K562 (cell line): Measurements from ENCODE around the gene CSTPP1. TPM values are rescaled to one million over a fixed set of nuclear protein-coding genes. Genes with fewer than 3 reads are reported as not detected.
A peak's percentile ranks its signal among the peaks of the same experiment; 100 is the strongest.

Experiments
- GABPA ChIP-seq: fragments of 200-800 bp; sonication (Bioruptor generic); conservative IDR thresholded peaks from 2 replicates; pipeline ENCODE4 v1.6.1; 2016; ENCODE audit warnings: low read depth, missing genetic modification characterization, missing compliant biosample characterization
- ZNF224 ChIP-seq: sonication (generic); formaldehyde crosslinking; IDR thresholded peaks from 2 replicates; pipeline ENCODE4 v1.8.0; 2022; ENCODE audit warnings: mild to moderate bottlenecking, missing genetic modification reagents
- polyA plus RNA-seq, 8 experiments: library from polyadenylated mRNA; depleted of rRNA in 4 of 8; stranded (reverse) in 5 of 8; unstranded in 3 of 8; fragments of >200 nt; fragmentation: Nextera tagmentation in 2 of 8; fragmentation: Illumina TruSeq in 1 of 8; extraction: Ambion mirVana in 2 of 8; extraction: Trizol in 1 of 8; gene quantifications; 2 replicates each; pipeline versions ENCODE4 v1.2.1 to v1.2.3, GENCODE V29; 2011 to 2014; ENCODE audit warnings: inconsistent platforms in 1 of 8, missing spikeins in 1 of 8
- total RNA-seq, 7 experiments: library from RNA; depleted of rRNA in 6 of 7; stranded (reverse); fragments of >200 nt in 6 of 7; fragmentation: Illumina TruSeq in 2 of 7; extraction: Trizol in 2 of 7; gene quantifications; 2 replicates each; pipeline versions ENCODE4 v1.2.1 to v1.2.3, GENCODE V29; 2011 to 2021; ENCODE audit warnings: low replicate concordance in 1 of 7
- TF ChIP-seq, protein P1 (sequence below): fragments of 450-650 bp; IDR thresholded peaks from 2 replicates; pipeline ENCODE4 v1.6.1; 2016; ENCODE audit warnings: mild to moderate bottlenecking, moderate library complexity
- TF ChIP-seq, protein P2 (sequence below), 3 experiments: fragments of 200-800 bp in 1 of 3; sonication (Bioruptor generic) in 1 of 3; sonication (generic) in 1 of 3; formaldehyde crosslinking in 1 of 3; IDR thresholded peaks; 2 replicates each; pipeline versions ENCODE4 v1.6.1 to v1.8.0; 2016 to 2022; ENCODE audit warnings: mild to moderate bottlenecking in 2 of 3, missing compliant biosample characterization in 2 of 3, missing genetic modification characterization in 2 of 3, missing genetic modification reagents in 1 of 3
- TF ChIP-seq, protein P3 (sequence below): fragments of 200-800 bp; sonication (Bioruptor generic); IDR thresholded peaks from 2 replicates; pipeline ENCODE4 v1.6.1; 2017; ENCODE audit warnings: missing genetic modification characterization, missing compliant biosample characterization
- TF ChIP-seq, protein P4 (sequence below): fragments of 450-650 bp; IDR thresholded peaks from 2 replicates; pipeline ENCODE4 v1.6.1; 2018; ENCODE audit not compliant: partially characterized antibody

Gene CSTPP1
- total and polyA plus RNA-seq, 9 of the 15 experiments (the other 6 are each of a cell fraction or from before 2014, with no cell fraction given) = 6.5 to 17.8 (median 9.2) TPM

DNA sequence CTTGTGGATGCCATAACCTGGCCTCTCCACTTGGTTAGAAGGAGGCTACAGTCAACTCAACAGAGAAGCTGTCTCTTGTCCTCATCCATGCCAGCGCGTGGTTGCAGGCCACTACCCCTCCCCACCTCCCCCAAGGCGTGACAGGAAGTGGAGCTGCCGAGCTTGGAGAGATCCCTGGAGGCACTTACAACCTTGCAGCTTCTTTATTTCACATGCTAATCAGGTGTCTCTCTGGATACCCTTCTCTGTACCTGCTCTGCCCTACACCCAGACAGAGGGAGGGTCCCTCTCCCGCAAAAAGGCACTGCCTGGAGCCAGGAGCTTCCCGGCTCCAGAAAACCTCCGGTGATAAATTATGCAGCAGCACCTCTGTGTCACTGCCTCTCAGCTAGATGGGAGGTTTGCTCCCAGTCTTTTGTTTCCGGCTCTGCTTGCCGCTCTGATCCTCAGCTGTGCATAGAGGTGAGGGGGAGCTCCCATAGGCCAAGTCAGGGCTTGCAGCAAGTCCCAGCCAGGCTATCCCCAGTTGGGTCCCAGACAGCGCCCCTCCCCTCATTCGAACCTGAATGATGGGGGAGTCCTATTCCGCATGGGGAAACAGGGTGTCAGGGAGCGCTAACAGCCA, 23.9 kb upstream of the CSTPP1 start (continued):
- TF ChIP-seq, protein P1, sequence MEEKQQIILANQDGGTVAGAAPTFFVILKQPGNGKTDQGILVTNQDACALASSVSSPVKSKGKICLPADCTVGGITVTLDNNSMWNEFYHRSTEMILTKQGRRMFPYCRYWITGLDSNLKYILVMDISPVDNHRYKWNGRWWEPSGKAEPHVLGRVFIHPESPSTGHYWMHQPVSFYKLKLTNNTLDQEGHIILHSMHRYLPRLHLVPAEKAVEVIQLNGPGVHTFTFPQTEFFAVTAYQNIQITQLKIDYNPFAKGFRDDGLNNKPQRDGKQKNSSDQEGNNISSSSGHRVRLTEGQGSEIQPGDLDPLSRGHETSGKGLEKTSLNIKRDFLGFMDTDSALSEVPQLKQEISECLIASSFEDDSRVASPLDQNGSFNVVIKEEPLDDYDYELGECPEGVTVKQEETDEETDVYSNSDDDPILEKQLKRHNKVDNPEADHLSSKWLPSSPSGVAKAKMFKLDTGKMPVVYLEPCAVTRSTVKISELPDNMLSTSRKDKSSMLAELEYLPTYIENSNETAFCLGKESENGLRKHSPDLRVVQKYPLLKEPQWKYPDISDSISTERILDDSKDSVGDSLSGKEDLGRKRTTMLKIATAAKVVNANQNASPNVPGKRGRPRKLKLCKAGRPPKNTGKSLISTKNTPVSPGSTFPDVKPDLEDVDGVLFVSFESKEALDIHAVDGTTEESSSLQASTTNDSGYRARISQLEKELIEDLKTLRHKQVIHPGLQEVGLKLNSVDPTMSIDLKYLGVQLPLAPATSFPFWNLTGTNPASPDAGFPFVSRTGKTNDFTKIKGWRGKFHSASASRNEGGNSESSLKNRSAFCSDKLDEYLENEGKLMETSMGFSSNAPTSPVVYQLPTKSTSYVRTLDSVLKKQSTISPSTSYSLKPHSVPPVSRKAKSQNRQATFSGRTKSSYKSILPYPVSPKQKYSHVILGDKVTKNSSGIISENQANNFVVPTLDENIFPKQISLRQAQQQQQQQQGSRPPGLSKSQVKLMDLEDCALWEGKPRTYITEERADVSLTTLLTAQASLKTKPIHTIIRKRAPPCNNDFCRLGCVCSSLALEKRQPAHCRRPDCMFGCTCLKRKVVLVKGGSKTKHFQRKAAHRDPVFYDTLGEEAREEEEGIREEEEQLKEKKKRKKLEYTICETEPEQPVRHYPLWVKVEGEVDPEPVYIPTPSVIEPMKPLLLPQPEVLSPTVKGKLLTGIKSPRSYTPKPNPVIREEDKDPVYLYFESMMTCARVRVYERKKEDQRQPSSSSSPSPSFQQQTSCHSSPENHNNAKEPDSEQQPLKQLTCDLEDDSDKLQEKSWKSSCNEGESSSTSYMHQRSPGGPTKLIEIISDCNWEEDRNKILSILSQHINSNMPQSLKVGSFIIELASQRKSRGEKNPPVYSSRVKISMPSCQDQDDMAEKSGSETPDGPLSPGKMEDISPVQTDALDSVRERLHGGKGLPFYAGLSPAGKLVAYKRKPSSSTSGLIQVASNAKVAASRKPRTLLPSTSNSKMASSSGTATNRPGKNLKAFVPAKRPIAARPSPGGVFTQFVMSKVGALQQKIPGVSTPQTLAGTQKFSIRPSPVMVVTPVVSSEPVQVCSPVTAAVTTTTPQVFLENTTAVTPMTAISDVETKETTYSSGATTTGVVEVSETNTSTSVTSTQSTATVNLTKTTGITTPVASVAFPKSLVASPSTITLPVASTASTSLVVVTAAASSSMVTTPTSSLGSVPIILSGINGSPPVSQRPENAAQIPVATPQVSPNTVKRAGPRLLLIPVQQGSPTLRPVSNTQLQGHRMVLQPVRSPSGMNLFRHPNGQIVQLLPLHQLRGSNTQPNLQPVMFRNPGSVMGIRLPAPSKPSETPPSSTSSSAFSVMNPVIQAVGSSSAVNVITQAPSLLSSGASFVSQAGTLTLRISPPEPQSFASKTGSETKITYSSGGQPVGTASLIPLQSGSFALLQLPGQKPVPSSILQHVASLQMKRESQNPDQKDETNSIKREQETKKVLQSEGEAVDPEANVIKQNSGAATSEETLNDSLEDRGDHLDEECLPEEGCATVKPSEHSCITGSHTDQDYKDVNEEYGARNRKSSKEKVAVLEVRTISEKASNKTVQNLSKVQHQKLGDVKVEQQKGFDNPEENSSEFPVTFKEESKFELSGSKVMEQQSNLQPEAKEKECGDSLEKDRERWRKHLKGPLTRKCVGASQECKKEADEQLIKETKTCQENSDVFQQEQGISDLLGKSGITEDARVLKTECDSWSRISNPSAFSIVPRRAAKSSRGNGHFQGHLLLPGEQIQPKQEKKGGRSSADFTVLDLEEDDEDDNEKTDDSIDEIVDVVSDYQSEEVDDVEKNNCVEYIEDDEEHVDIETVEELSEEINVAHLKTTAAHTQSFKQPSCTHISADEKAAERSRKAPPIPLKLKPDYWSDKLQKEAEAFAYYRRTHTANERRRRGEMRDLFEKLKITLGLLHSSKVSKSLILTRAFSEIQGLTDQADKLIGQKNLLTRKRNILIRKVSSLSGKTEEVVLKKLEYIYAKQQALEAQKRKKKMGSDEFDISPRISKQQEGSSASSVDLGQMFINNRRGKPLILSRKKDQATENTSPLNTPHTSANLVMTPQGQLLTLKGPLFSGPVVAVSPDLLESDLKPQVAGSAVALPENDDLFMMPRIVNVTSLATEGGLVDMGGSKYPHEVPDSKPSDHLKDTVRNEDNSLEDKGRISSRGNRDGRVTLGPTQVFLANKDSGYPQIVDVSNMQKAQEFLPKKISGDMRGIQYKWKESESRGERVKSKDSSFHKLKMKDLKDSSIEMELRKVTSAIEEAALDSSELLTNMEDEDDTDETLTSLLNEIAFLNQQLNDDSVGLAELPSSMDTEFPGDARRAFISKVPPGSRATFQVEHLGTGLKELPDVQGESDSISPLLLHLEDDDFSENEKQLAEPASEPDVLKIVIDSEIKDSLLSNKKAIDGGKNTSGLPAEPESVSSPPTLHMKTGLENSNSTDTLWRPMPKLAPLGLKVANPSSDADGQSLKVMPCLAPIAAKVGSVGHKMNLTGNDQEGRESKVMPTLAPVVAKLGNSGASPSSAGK = peak; percentile 43; the same call in 1 of the 2 replicates
- TF ChIP-seq, protein P2, sequence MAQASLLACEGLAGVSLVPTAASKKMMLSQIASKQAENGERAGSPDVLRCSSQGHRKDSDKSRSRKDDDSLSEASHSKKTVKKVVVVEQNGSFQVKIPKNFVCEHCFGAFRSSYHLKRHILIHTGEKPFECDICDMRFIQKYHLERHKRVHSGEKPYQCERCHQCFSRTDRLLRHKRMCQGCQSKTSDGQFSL (CRISPR knock-in tag; IDR thresholded peaks at IDR 0.05) = no peak
- TF ChIP-seq, protein P2 (tag; IDR thresholded peaks at IDR 0.05) = no peak
- TF ChIP-seq, protein P3, sequence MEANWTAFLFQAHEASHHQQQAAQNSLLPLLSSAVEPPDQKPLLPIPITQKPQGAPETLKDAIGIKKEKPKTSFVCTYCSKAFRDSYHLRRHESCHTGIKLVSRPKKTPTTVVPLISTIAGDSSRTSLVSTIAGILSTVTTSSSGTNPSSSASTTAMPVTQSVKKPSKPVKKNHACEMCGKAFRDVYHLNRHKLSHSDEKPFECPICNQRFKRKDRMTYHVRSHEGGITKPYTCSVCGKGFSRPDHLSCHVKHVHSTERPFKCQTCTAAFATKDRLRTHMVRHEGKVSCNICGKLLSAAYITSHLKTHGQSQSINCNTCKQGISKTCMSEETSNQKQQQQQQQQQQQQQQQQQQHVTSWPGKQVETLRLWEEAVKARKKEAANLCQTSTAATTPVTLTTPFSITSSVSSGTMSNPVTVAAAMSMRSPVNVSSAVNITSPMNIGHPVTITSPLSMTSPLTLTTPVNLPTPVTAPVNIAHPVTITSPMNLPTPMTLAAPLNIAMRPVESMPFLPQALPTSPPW = peak; percentile 66; the same call in 1 of the 2 replicates
- TF ChIP-seq ZNF224 (CRISPR knock-in tag) (no peak), GABPA (tag) (peak; percentile 60)
- TF ChIP-seq, protein P4, sequence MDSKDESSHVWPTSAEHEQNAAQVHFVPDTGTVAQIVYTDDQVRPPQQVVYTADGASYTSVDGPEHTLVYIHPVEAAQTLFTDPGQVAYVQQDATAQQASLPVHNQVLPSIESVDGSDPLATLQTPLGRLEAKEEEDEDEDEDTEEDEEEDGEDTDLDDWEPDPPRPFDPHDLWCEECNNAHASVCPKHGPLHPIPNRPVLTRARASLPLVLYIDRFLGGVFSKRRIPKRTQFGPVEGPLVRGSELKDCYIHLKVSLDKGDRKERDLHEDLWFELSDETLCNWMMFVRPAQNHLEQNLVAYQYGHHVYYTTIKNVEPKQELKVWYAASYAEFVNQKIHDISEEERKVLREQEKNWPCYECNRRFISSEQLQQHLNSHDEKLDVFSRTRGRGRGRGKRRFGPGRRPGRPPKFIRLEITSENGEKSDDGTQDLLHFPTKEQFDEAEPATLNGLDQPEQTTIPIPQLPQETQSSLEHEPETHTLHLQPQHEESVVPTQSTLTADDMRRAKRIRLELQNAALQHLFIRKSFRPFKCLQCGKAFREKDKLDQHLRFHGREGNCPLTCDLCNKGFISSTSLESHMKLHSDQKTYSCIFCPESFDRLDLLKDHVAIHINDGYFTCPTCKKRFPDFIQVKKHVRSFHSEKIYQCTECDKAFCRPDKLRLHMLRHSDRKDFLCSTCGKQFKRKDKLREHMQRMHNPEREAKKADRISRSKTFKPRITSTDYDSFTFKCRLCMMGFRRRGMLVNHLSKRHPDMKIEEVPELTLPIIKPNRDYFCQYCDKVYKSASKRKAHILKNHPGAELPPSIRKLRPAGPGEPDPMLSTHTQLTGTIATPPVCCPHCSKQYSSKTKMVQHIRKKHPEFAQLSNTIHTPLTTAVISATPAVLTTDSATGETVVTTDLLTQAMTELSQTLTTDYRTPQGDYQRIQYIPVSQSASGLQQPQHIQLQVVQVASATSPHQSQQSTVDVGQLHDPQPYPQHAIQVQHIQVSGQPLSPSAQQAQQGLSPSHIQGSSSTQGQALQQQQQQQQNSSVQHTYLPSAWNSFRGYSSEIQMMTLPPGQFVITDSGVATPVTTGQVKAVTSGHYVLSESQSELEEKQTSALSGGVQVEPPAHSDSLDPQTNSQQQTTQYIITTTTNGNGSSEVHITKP = peak; percentile 74
